ENCODE data around the gene TUT7.

The TUT7 gene

GRCh38 chr9:86275962-86276361 lies 78.2 kb downstream of the TUT7 start:
- Histone ChIP-seq H3K36me3 (replicated peaks; ENCODE audit: low read depth, low read length) (peaks cover 47% of the 10 kb centered on the region), H4K20me1 (ENCODE audit: insufficient read depth, low read length) (peaks cover 42% of the 10 kb centered on the region), H3K79me2 (ENCODE audit: low read length) (peaks cover 70% of the 10 kb centered on the region)

GRCh38 chr9:86274821-86275643 lies 79.2 kb downstream of the TUT7 start:
- no peak overlapping the region for H3K4me3 ChIP-seq (ENCODE audit: low read length)
- TF ChIP-seq EZH2phosphoT487 (IDR thresholded peaks at IDR 0.05; ENCODE audit: low read depth) (no peak), CTCF (IDR thresholded peaks at IDR 0.05; ENCODE audit: low read depth, low read length) (no peak)
- peaks cover 61% of the 10 kb centered on the region for H3K79me2 ChIP-seq (ENCODE audit: low read length)
- H3K36me3 ChIP-seq (replicated peaks; ENCODE audit: low read depth, low read length) = peaks cover 47% of the 10 kb centered on the region
- no peak overlapping the region for H2AFZ ChIP-seq (ENCODE audit: low read depth, low read length)
- peaks cover 37% of the 10 kb centered on the region for H4K20me1 ChIP-seq (ENCODE audit: insufficient read depth, low read length)
- no peak overlapping the region for H3K9ac ChIP-seq (ENCODE audit: low read length)
- no peak overlapping the region for H3K27ac ChIP-seq (ENCODE audit: low read length)
- H3K4me2 ChIP-seq (ENCODE audit: low read length) = no peak overlapping the region
- H3K9me3 ChIP-seq (ENCODE audit: insufficient read depth, low read length) = no peaks in the 10 kb centered on the region
- no peaks in the 10 kb centered on the region for H3K4me1 ChIP-seq (ENCODE audit: low read length)
- H3K27me3 ChIP-seq (ENCODE audit: low read depth, low read length) = no peaks in the 10 kb centered on the region

More at GRCh38 chr9:86275962-86276361, 78.2 kb downstream of the TUT7 start:
- Histone ChIP-seq H3K9ac (ENCODE audit: low read length) (no peak overlapping the region), H3K27ac (ENCODE audit: low read length) (no peak overlapping the region), H3K9me3 (ENCODE audit: insufficient read depth, low read length) (no peaks in the 10 kb centered on the region), H3K27me3 (ENCODE audit: low read depth, low read length) (no peaks in the 10 kb centered on the region), H3K4me3 (ENCODE audit: low read length) (no peak overlapping the region), H3K4me2 (ENCODE audit: low read length) (no peak overlapping the region), H3K4me1 (ENCODE audit: low read length) (peaks cover 4% of the 10 kb centered on the region), H2AFZ (ENCODE audit: low read depth, low read length) (no peak overlapping the region)
- TF ChIP-seq CTCF (IDR thresholded peaks at IDR 0.05; ENCODE audit: low read depth, low read length) (no peak), EZH2phosphoT487 (IDR thresholded peaks at IDR 0.05; ENCODE audit: low read depth) (no peak)

GRCh38 chr9:86272221-86272620 lies 82.0 kb downstream of the TUT7 start:
- no peak for TF ChIP-seq EZH2phosphoT487 (IDR thresholded peaks at IDR 0.05; ENCODE audit: low read depth)
- TF ChIP-seq CTCF (IDR thresholded peaks at IDR 0.05; ENCODE audit: low read depth, low read length) = no peak
- Histone ChIP-seq H3K9ac (ENCODE audit: low read length) (no peak overlapping the region), H3K27me3 (ENCODE audit: low read depth, low read length) (no peaks in the 10 kb centered on the region), H3K9me3 (ENCODE audit: insufficient read depth, low read length) (no peaks in the 10 kb centered on the region), H3K79me2 (ENCODE audit: low read length) (peaks cover 37% of the 10 kb centered on the region), H3K4me1 (ENCODE audit: low read length) (no peaks in the 10 kb centered on the region), H3K36me3 (replicated peaks; ENCODE audit: low read depth, low read length) (peaks cover 30% of the 10 kb centered on the region), H4K20me1 (ENCODE audit: insufficient read depth, low read length) (peaks cover 13% of the 10 kb centered on the region; the same call in 1 of the 2 replicates), H3K4me2 (ENCODE audit: low read length) (no peak overlapping the region), H3K4me3 (ENCODE audit: low read length) (no peak overlapping the region), H3K27ac (ENCODE audit: low read length) (no peak overlapping the region), H2AFZ (ENCODE audit: low read depth, low read length) (no peak overlapping the region)

GRCh38 chr9:86263876-86264275 lies 90.3 kb downstream of the TUT7 start:
- H3K4me3 ChIP-seq (ENCODE audit: low read length) = no peak overlapping the region
- no peaks in the 10 kb centered on the region for H3K9me3 ChIP-seq (ENCODE audit: insufficient read depth, low read length)
- H3K27me3 ChIP-seq (ENCODE audit: low read depth, low read length) = no peaks in the 10 kb centered on the region
- TF ChIP-seq EZH2phosphoT487 (IDR thresholded peaks at IDR 0.05; ENCODE audit: low read depth) = no peak
- no peaks in the 10 kb centered on the region for H3K4me1 ChIP-seq (ENCODE audit: low read length)
- H3K36me3 ChIP-seq (replicated peaks; ENCODE audit: low read depth, low read length) = peaks cover 19% of the 10 kb centered on the region
- no peak overlapping the region for H3K4me2 ChIP-seq (ENCODE audit: low read length)
- H3K79me2 ChIP-seq (ENCODE audit: low read length) = peaks cover 8% of the 10 kb centered on the region
- no peak overlapping the region for H2AFZ ChIP-seq (ENCODE audit: low read depth, low read length)
- H4K20me1 ChIP-seq (ENCODE audit: insufficient read depth, low read length) = no peaks in the 10 kb centered on the region
- no peak overlapping the region for H3K9ac ChIP-seq (ENCODE audit: low read length)
- H3K27ac ChIP-seq (ENCODE audit: low read length) = no peak overlapping the region

Measured in OCI-LY3 (cell line).